ENCODE results near the gene ABHD11.
"Not testable (repeated sequence)": the region's sequence is repeated elsewhere in the genome, so short reads cannot be mapped to it uniquely, and the experiment has no call there.

DNA sequence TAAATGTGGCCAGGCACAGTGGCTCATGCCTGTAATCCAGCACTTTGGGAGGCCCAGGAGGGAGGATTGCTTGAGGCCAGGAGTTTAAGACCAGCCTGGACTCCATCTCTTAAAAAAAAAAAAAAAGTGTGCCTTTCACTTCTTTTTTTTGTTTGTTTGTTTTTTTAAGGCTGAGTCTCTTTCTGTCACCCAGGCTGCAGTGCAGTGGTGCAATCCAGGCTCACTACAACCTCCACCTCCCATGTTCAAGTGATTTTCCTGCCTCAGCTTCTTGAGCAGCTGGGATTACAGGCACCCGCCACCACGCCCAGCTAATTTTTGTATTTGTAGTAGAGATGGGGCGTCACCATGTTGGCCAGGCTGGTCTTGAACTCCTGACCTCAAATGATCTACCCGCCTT lies 16.4 kb downstream of the ABHD11 start:
- TF ChIP-seq POLR2AphosphoS5 (IDR thresholded peaks at IDR 0.05; ENCODE audit: borderline replicate concordance, low read depth, low read length); EZH2 (IDR thresholded peaks at IDR 0.05); FOXP2 (optimal IDR thresholded peaks at IDR 0.05; ENCODE audit: control extremely low read depth, extremely low read length, insufficient read depth): not testable (repeated sequence)
